Measurements from ENCODE around the gene DAG1. TPM values are rescaled to one million over a fixed set of nuclear protein-coding genes. Genes with fewer than 3 reads are reported as not detected.
A peak's percentile ranks its signal among the peaks of the same experiment; 100 is the strongest.

Gene DAG1
- total and polyA plus RNA-seq, 2 experiments from 2014 or later, result 50.3 to 59.9 TPM

GRCh38 chr3:49518016-49518415 is 47.9 kb downstream of the DAG1 start:
- TF ChIP-seq, protein P1, sequence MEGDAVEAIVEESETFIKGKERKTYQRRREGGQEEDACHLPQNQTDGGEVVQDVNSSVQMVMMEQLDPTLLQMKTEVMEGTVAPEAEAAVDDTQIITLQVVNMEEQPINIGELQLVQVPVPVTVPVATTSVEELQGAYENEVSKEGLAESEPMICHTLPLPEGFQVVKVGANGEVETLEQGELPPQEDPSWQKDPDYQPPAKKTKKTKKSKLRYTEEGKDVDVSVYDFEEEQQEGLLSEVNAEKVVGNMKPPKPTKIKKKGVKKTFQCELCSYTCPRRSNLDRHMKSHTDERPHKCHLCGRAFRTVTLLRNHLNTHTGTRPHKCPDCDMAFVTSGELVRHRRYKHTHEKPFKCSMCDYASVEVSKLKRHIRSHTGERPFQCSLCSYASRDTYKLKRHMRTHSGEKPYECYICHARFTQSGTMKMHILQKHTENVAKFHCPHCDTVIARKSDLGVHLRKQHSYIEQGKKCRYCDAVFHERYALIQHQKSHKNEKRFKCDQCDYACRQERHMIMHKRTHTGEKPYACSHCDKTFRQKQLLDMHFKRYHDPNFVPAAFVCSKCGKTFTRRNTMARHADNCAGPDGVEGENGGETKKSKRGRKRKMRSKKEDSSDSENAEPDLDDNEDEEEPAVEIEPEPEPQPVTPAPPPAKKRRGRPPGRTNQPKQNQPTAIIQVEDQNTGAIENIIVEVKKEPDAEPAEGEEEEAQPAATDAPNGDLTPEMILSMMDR (IDR thresholded peaks at IDR 0.05; ENCODE audit: poor library complexity), result no peak
- TF ChIP-seq EZH2phosphoT487 (IDR thresholded peaks at IDR 0.05; ENCODE audit: low read depth, severe bottlenecking, unreplicated experiment), result no peak
- TF ChIP-seq EZH2 (IDR thresholded peaks at IDR 0.05; ENCODE audit: borderline replicate concordance), result no peak

DNA sequence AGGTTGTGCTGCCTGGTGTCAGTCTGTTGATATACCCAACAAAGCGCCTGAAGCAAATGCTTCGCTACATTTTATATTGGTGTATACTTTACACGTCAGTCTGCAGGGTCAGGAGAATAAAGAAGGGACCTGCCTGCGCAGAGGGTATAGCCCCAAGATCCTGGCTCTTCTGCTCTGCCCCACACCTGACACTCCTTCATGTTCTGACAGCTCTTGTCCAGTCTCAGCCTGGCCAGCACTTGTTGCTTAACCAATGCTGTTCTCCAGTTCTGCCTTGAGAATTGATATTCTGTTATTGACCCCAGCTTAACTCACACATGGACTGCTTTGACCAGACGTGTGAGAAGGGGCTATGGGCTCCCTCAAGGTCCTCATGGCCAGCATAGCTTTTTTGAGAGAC is 48.4 kb downstream of the DAG1 start:
- no peak for DNase-seq (ENCODE audit: low spot score)
- WGBS (ENCODE audit: low lambda C conversion rate, missing lambda C conversion rate), result 94% methylated on average over 5 of the region's 5 CpGs
- H3K27me3 ChIP-seq, result no peaks in the 10 kb centered on the region
- TF ChIP-seq, protein P1 (IDR thresholded peaks at IDR 0.05; ENCODE audit: poor library complexity), result no peak
- H2AFZ ChIP-seq, result no peak overlapping the region
- no peaks in the 10 kb centered on the region for H4K20me1 ChIP-seq (ENCODE audit: insufficient read depth, poor library complexity, severe bottlenecking)
- H3K4me3 ChIP-seq, result no peak overlapping the region
- H3K27ac ChIP-seq, result no peak overlapping the region
- H3K79me2 ChIP-seq, result peaks cover 50% of the 10 kb centered on the region
- no peaks in the 10 kb centered on the region for H3K9me2 ChIP-seq (replicated peaks; ENCODE audit: insufficient read depth)
- H3K4me2 ChIP-seq, result no peak overlapping the region
- H3K4me1 ChIP-seq (ENCODE audit: insufficient read depth), result no peaks in the 10 kb centered on the region
- no peaks in the 10 kb centered on the region for H3K9me3 ChIP-seq (ENCODE audit: low read depth)
- H3K36me3 ChIP-seq (replicated peaks; ENCODE audit: insufficient read depth, low read depth), result no peaks in the 10 kb centered on the region

More at GRCh38 chr3:49518016-49518415, 47.9 kb downstream of the DAG1 start:
- Histone ChIP-seq H3K4me3 (no peak overlapping the region), H3K36me3 (replicated peaks; ENCODE audit: insufficient read depth, low read depth) (no peaks in the 10 kb centered on the region), H4K20me1 (ENCODE audit: insufficient read depth, poor library complexity, severe bottlenecking) (no peaks in the 10 kb centered on the region), H2AFZ (no peak overlapping the region), H3K79me2 (peaks cover 48% of the 10 kb centered on the region), H3K4me2 (no peak overlapping the region), H3K9me3 (ENCODE audit: low read depth) (no peaks in the 10 kb centered on the region), H3K27ac (no peak overlapping the region), H3K4me1 (ENCODE audit: insufficient read depth) (no peaks in the 10 kb centered on the region), H3K27me3 (no peaks in the 10 kb centered on the region), H3K9me2 (replicated peaks; ENCODE audit: insufficient read depth) (no peaks in the 10 kb centered on the region)
- WGBS (ENCODE audit: low lambda C conversion rate, missing lambda C conversion rate), result 91% methylated on average over 3 of the region's 3 CpGs
- no peak for DNase-seq (ENCODE audit: low spot score)

GRCh38 chr3:49519296-49519695 is 49.2 kb downstream of the DAG1 start:
- Histone ChIP-seq H4K20me1 (ENCODE audit: insufficient read depth, poor library complexity, severe bottlenecking) (no peaks in the 10 kb centered on the region), H3K4me3 (no peak overlapping the region), H2AFZ (no peak overlapping the region), H3K9me3 (ENCODE audit: low read depth) (no peaks in the 10 kb centered on the region), H3K9me2 (replicated peaks; ENCODE audit: insufficient read depth) (no peaks in the 10 kb centered on the region), H3K4me2 (no peak overlapping the region), H3K27ac (no peak overlapping the region), H3K27me3 (no peaks in the 10 kb centered on the region), H3K79me2 (peaks cover 50% of the 10 kb centered on the region), H3K4me1 (ENCODE audit: insufficient read depth) (no peaks in the 10 kb centered on the region), H3K36me3 (replicated peaks; ENCODE audit: insufficient read depth, low read depth) (no peaks in the 10 kb centered on the region)
- no peak for TF ChIP-seq EZH2phosphoT487 (IDR thresholded peaks at IDR 0.05; ENCODE audit: low read depth, severe bottlenecking, unreplicated experiment)
- TF ChIP-seq, protein P1 (IDR thresholded peaks at IDR 0.05; ENCODE audit: poor library complexity), result no peak
- TF ChIP-seq EZH2 (IDR thresholded peaks at IDR 0.05; ENCODE audit: borderline replicate concordance), result no peak
- WGBS (ENCODE audit: low lambda C conversion rate, missing lambda C conversion rate), result 90% methylated on average over 6 of the region's 6 CpGs
- DNase-seq (ENCODE audit: low spot score), result no peak

GRCh38 chr3:49519916-49520385 is 49.9 kb downstream of the DAG1 start:
- WGBS (ENCODE audit: low lambda C conversion rate, missing lambda C conversion rate), result 93% methylated on average over 2 of the region's 2 CpGs
- H3K36me3 ChIP-seq (replicated peaks; ENCODE audit: insufficient read depth, low read depth), result no peaks in the 10 kb centered on the region

More at GRCh38 chr3:49519916-49520385, 49.9 kb downstream of the DAG1 start:
- no peaks in the 10 kb centered on the region for H4K20me1 ChIP-seq (ENCODE audit: insufficient read depth, poor library complexity, severe bottlenecking)
- no peak overlapping the region for H2AFZ ChIP-seq
- H3K79me2 ChIP-seq, result peaks cover 46% of the 10 kb centered on the region
- no peaks in the 10 kb centered on the region for H3K27me3 ChIP-seq
- TF ChIP-seq, protein P1 (IDR thresholded peaks at IDR 0.05; ENCODE audit: poor library complexity), result no peak
- TF ChIP-seq EZH2 (IDR thresholded peaks at IDR 0.05; ENCODE audit: borderline replicate concordance), result no peak
- no peak for TF ChIP-seq EZH2phosphoT487 (IDR thresholded peaks at IDR 0.05; ENCODE audit: low read depth, severe bottlenecking, unreplicated experiment)
- H3K4me1 ChIP-seq (ENCODE audit: insufficient read depth), result no peaks in the 10 kb centered on the region
- peak; percentile 16 for DNase-seq (ENCODE audit: low spot score)
- no peaks in the 10 kb centered on the region for H3K9me3 ChIP-seq (ENCODE audit: low read depth)
- H3K27ac ChIP-seq, result no peak overlapping the region
- H3K4me3 ChIP-seq, result no peak overlapping the region
- H3K9me2 ChIP-seq (replicated peaks; ENCODE audit: insufficient read depth), result no peaks in the 10 kb centered on the region
- H3K4me2 ChIP-seq, result no peak overlapping the region

All from hepatocyte (in vitro differentiated cells).